Naive thymus-derived CD4-positive, alpha-beta T cell (primary cell): ENCODE results near the gene ADAM12. TPM values are rescaled to one million over a fixed set of nuclear protein-coding genes. Genes with fewer than 3 reads are reported as not detected.

ENCODE experiments used
- ATAC-seq: fragments of 150-1000 bp; cut with Tn5 transposase; 2 replicates; pipeline ENCODE4 v1.10.0; 2021; ENCODE audit warnings: mild to moderate bottlenecking, moderate library complexity
- CTCF ChIA-PET: fragments of 350-600 bp; sonication (Branson Sonifier 250); formaldehyde crosslinking; loops from one replicate; lab custom pipeline; 2021; ENCODE audit warnings: antibody characterized with exemption; lab: Charles Lee
- POLR2A ChIA-PET: fragments of 350-600 bp; sonication (Branson Sonifier 250); formaldehyde crosslinking; loops from one replicate; lab custom pipeline; 2021; ENCODE audit warnings: antibody characterized with exemption, inconsistent platforms; lab: Charles Lee
- DNase-seq, 9 donors: peaks; one replicate each; pipeline versions ENCODE4 v3.0.0 to v3.0.0-alpha.2; 2020 to 2022; ENCODE audit warnings: mixed read lengths in 1 of 9
- H3K27ac ChIP-seq: one replicate; pipeline ENCODE4 v1.7.0; 2013; ENCODE audit warnings: mild to moderate bottlenecking, low read depth, low read length, moderate library complexity
- H3K27me3 ChIP-seq, 2 donors: one replicate each; pipeline ENCODE4 v1.7.0; 2013; ENCODE audit warnings: low read length in 2 of 2, mild to moderate bottlenecking in 2 of 2, moderate library complexity in 2 of 2; ENCODE audit not compliant: control insufficient read depth in 2 of 2, insufficient read depth in 2 of 2
- H3K36me3 ChIP-seq, 3 experiments: 1 replicate in 2 of 3; 2 replicates in 1 of 3; pipeline ENCODE4 v1.7.0; 2013; ENCODE audit warnings: low read length in 3 of 3, mild to moderate bottlenecking in 3 of 3, moderate library complexity in 1 of 3; ENCODE audit not compliant: insufficient read depth in 3 of 3, control insufficient read depth in 2 of 3
- H3K4me1 ChIP-seq, 2 donors: one replicate each; pipeline ENCODE4 v1.7.0; 2013; ENCODE audit warnings: low read length in 2 of 2, mild to moderate bottlenecking in 2 of 2, moderate library complexity in 1 of 2; ENCODE audit not compliant: control insufficient read depth in 2 of 2, insufficient read depth in 2 of 2
- H3K4me3 ChIP-seq: 2 replicates; pipeline ENCODE4 v1.7.0; 2013; ENCODE audit warnings: mild to moderate bottlenecking, low read length
- H3K9me3 ChIP-seq, 3 experiments: 1 replicate in 2 of 3; 2 replicates in 1 of 3; pipeline ENCODE4 v1.7.0; 2013; ENCODE audit warnings: low read length in 3 of 3; ENCODE audit not compliant: control insufficient read depth in 2 of 3
- H3K27ac Mint-ChIP-seq, 9 donors: one replicate each; pipeline ENCODE4 v1.8.0; 2020 to 2022; ENCODE audit warnings: mixed read lengths in 9 of 9, mild to moderate bottlenecking in 8 of 9, moderate library complexity in 5 of 9, inconsistent platforms in 2 of 9
- H3K27me3 Mint-ChIP-seq, 5 donors: one replicate each; pipeline ENCODE4 v1.8.0; 2021 to 2022; ENCODE audit warnings: mixed read lengths in 5 of 5, mild to moderate bottlenecking in 1 of 5
- H3K36me3 Mint-ChIP-seq, 5 donors: one replicate each; pipeline ENCODE4 v1.8.0; 2020 to 2022; ENCODE audit warnings: mixed read lengths in 5 of 5, mild to moderate bottlenecking in 3 of 5, inconsistent platforms in 1 of 5
- H3K4me1 Mint-ChIP-seq, 7 donors: one replicate each; pipeline ENCODE4 v1.8.0; 2020 to 2022; ENCODE audit warnings: mixed read lengths in 7 of 7, mild to moderate bottlenecking in 3 of 7, inconsistent platforms in 1 of 7
- H3K4me3 Mint-ChIP-seq, 10 donors: one replicate each; pipeline ENCODE4 v1.8.0; 2020 to 2022; ENCODE audit warnings: mild to moderate bottlenecking in 10 of 10, mixed read lengths in 10 of 10, moderate library complexity in 6 of 10, inconsistent platforms in 2 of 10
- H3K9me3 Mint-ChIP-seq, 11 donors: one replicate each; pipeline ENCODE4 v1.8.0; 2020 to 2022; ENCODE audit warnings: mixed read lengths in 11 of 11, mild to moderate bottlenecking in 4 of 11, inconsistent platforms in 1 of 11, moderate library complexity in 1 of 11
- intact Hi-C, 2 donors: fragments of 100-400 bp; cut with micrococcal nuclease; formaldehyde crosslinking; loops; one replicate each; pipeline ENCODE4 v1.15.1; 2023
- polyA plus RNA-seq, 2 donors: library from polyadenylated mRNA; unstranded; fragments of 300-500 nt; fragmentation: Illumina TruSeq; gene quantifications; one replicate each; pipeline ENCODE4 v1.2.3, GENCODE V29; 2021
- total RNA-seq, 6 experiments: library from RNA in 5 of 6; stranded (reverse) in 5 of 6; gene quantifications; 1 replicate in 5 of 6; 2 replicates in 1 of 6; pipeline ENCODE4 v1.2.3 and lab custom pipeline; 2021 to 2026

Gene ADAM12
- total and polyA plus RNA-seq, 7 experiments from 2014 or later = 0.58 to 1.0 TPM; not detected in 5

DNA sequence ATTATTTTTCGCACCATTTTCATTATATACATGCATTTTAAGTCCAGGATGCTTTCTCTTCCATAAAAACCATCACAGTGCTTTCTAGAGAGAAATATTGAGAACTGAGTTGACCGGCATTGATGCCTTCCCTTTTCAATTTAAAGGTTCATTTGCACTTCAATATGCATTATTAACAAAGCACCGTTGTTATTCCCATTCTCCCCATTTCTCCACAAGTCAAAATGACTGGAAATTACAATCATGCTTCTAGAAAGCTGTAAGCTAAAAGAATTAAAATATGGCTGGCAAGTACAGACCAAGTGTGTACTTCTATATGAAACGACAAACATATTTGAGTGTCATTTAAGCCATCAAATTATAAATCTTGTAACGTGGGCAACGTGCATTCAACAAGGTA lies 272.4 kb downstream of the ADAM12 start:
- no peak overlapping the region for H3K27ac Mint-ChIP-seq
- no peak overlapping the region for H3K4me3 ChIP-seq
- no peak overlapping the region for H3K27ac ChIP-seq
- peaks cover 0 to 20% (median 5%) of the 10 kb centered on the region in 5 donors for H3K27me3 Mint-ChIP-seq
- H3K4me1 ChIP-seq = no peaks in the 10 kb centered on the region
- H3K4me3 Mint-ChIP-seq = no peak overlapping the region
- H3K36me3 Mint-ChIP-seq = peaks cover 0 to 4% (median 0%) of the 10 kb centered on the region in 5 donors
- ChIA-PET POLR2A (no interaction called here), CTCF (no interaction called here)
- H3K9me3 ChIP-seq = no peaks in the 10 kb centered on the region
- no peaks in the 10 kb centered on the region for H3K36me3 ChIP-seq
- ATAC-seq = no peak
- intact Hi-C loops = no loop called here
- peaks cover 0 to 8% (median 0%) of the 10 kb centered on the region in 11 donors for H3K9me3 Mint-ChIP-seq
- H3K27me3 ChIP-seq = no peaks in the 10 kb centered on the region
- no peak for DNase-seq
- H3K4me1 Mint-ChIP-seq = peaks cover 0 to 4% (median 0%) of the 10 kb centered on the region in 7 donors

DNA sequence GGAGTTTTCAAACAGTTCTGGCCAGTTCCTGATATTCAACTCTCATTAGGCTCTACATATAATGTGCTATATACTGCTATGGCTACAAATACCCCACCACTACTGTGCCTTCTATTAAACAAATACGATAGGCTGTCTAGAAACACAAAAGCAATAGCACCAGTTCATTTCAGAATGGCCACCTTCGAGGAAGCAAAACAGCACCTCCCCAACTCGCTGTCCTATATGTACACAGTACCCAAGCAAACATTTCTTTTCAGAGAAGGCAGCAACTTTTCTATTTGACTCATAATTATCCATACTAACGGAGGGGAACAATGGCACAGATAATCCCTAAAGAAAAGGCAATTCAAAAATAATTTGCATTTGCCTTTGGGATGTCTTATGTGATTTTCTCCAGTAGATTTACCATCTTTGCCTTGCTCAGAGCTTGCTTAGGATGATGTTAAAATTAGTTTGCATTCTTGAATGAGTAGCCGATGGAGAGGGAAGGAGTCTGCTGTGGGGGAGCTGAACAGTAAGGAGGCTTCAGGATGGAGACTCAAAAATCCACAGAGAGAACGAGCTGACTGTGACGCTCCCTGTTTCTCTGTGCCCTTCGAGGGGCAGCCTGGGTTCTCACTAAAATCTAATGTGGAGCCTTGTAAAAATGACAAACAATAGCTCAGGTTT lies 273.3 kb downstream of the ADAM12 start:
- H3K36me3 ChIP-seq = no peaks in the 10 kb centered on the region
- no peak overlapping the region for H3K27ac ChIP-seq
- ChIA-PET CTCF (no interaction called here), POLR2A (no interaction called here)
- intact Hi-C loops = no loop called here
- no peaks in the 10 kb centered on the region for H3K9me3 ChIP-seq
- H3K4me3 Mint-ChIP-seq = no peak overlapping the region
- DNase-seq (no peak), ATAC-seq (no peak)
- H3K27me3 ChIP-seq = no peaks in the 10 kb centered on the region
- peaks cover 0 to 4% (median 0%) of the 10 kb centered on the region in 5 donors for H3K36me3 Mint-ChIP-seq
- H3K27me3 Mint-ChIP-seq = peaks cover 0 to 21% (median 5%) of the 10 kb centered on the region in 5 donors
- no peak overlapping the region for H3K4me3 ChIP-seq
- peaks cover 0 to 4% (median 0%) of the 10 kb centered on the region in 7 donors for H3K4me1 Mint-ChIP-seq
- H3K4me1 ChIP-seq = no peaks in the 10 kb centered on the region
- H3K9me3 Mint-ChIP-seq = peaks cover 0 to 8% (median 0%) of the 10 kb centered on the region in 11 donors
- H3K27ac Mint-ChIP-seq = no peak overlapping the region

DNA sequence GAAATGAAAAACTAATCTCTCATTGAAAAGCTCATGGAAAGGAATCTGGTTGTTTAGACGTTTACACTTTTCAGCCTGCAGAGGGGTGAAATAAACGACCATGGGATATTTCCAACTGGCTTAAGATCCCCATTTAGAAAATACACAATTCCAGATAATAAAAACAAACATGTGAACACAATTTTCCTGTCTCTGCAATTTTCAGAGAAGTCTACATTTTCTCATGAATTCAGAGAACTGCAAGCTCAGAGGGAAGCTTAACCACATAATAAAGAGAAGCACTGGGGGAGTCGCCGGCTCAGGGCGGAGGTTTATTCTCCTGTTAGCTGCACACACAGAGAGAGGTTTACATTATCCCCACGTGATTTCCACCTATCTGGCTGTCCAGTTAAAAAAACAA lies 276.8 kb downstream of the ADAM12 start:
- no peak overlapping the region for H3K4me3 ChIP-seq
- H3K27me3 ChIP-seq = no peaks in the 10 kb centered on the region
- no peak for ATAC-seq
- POLR2A ChIA-PET = no interaction called here
- H3K9me3 ChIP-seq = no peaks in the 10 kb centered on the region
- Mint-ChIP-seq H3K27ac (no peak overlapping the region), H3K4me1 (peaks cover 0 to 4% (median 0%) of the 10 kb centered on the region in 7 donors), H3K9me3 (peaks cover 0 to 11% (median 0%) of the 10 kb centered on the region in 11 donors), H3K36me3 (peaks cover 0 to 4% (median 0%) of the 10 kb centered on the region in 5 donors), H3K27me3 (peaks cover 0 to 25% (median 16%) of the 10 kb centered on the region in 5 donors), H3K4me3 (no peak overlapping the region)
- H3K4me1 ChIP-seq = no peaks in the 10 kb centered on the region
- no peak for DNase-seq
- no peak overlapping the region for H3K27ac ChIP-seq
- no peaks in the 10 kb centered on the region for H3K36me3 ChIP-seq
- intact Hi-C loops = no loop called here
- CTCF ChIA-PET = no interaction called here

DNA sequence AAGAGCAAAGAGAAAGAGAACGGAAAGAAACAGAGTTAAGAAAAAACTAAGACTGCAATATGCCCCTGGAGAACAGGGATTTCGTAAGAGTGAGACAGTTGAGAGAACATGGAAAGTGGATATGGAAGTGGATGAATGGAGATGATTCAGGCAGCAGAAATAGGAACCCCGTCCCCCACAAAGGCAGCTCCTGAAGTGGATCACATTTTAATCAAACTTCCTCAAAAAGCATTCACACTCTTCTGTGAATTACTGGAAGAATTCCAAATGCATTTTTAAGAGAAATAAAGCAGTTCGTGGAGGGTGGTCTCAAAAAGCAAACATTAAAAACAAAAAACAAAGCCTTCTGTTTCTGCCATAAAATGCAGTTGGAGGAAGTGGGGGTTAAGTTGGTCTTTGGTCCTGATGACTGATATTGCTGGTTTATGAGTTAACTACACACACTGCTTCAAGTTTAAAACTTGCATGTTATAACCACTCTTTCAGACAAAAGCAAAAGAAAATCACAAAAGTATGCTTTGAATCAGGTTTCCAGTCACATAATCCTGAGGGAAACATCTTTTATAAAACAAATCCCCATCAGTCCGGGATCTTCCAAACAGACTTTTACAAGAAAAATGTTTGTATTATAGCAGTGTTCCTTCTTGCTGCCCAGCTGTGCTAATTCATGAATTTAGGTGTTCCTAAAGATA lies 277.6 kb downstream of the ADAM12 start:
- Histone ChIP-seq H3K9me3 (no peaks in the 10 kb centered on the region), H3K4me3 (no peak overlapping the region), H3K27ac (no peak overlapping the region), H3K36me3 (no peaks in the 10 kb centered on the region), H3K4me1 (no peaks in the 10 kb centered on the region), H3K27me3 (no peaks in the 10 kb centered on the region)
- intact Hi-C loops = no loop called here
- POLR2A ChIA-PET = no interaction called here
- CTCF ChIA-PET = no interaction called here
- Mint-ChIP-seq H3K36me3 (peaks cover 0 to 4% (median 0%) of the 10 kb centered on the region in 5 donors), H3K27me3 (peaks cover 0 to 25% (median 16%) of the 10 kb centered on the region in 5 donors), H3K4me1 (peaks cover 0 to 4% (median 0%) of the 10 kb centered on the region in 7 donors), H3K27ac (no peak overlapping the region), H3K4me3 (no peak overlapping the region), H3K9me3 (peaks cover 0 to 11% (median 0%) of the 10 kb centered on the region in 11 donors)
- no peak for ATAC-seq
- no peak for DNase-seq

DNA sequence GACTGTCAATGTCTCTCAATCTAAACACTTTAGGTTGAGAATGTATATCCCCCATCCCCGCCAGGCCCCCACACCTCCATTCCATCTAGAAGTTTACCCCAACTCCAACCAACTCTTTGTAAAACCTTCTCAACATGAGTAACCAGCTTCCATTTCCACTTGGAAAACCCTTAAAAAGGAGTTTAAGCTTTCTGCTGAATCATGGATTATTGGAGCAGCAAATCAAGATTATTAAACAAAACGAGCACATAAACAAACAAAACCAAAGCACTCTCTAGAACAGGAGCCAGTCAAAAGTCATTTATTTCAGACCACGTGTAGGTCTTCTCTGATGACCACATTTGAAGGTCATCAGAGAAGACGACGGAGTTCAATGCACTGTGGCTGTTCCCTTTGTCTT lies 278.4 kb downstream of the ADAM12 start:
- Mint-ChIP-seq H3K9me3 (peaks cover 0 to 11% (median 0%) of the 10 kb centered on the region in 11 donors), H3K27ac (no peak overlapping the region), H3K36me3 (peaks cover 0 to 4% (median 0%) of the 10 kb centered on the region in 5 donors), H3K27me3 (peaks cover 0 to 25% (median 16%) of the 10 kb centered on the region in 5 donors), H3K4me1 (peaks cover 0 to 4% (median 0%) of the 10 kb centered on the region in 7 donors), H3K4me3 (no peak overlapping the region)
- DNase-seq = no peak
- Histone ChIP-seq H3K4me3 (no peak overlapping the region), H3K27me3 (no peaks in the 10 kb centered on the region), H3K36me3 (no peaks in the 10 kb centered on the region), H3K9me3 (no peaks in the 10 kb centered on the region), H3K27ac (no peak overlapping the region), H3K4me1 (no peaks in the 10 kb centered on the region)
- POLR2A ChIA-PET = no interaction called here
- intact Hi-C loops = no loop called here
- ATAC-seq = no peak
- CTCF ChIA-PET = no interaction called here

DNA sequence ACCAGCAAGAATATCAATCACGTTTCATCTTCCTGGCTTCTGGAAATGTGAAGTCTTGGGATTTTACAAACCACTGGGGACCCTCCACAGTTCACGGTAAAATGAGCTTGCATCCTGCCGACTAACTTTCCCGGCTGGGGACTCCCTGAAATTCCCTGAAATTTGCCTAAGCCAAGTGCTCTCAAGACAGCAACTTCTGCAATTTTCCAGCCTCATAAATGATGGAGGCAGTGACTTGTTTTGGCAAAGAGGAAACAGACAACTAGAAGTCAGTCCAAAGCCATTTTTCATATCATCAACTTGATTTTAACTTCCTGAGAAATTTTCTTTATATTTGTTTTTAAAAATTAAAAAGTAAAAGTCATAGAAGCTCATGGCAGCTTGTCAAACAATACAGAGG lies 279.6 kb downstream of the ADAM12 start:
- H3K27ac Mint-ChIP-seq = no peak overlapping the region
- no peak overlapping the region for H3K4me3 Mint-ChIP-seq
- peaks cover 0 to 4% (median 0%) of the 10 kb centered on the region in 5 donors for H3K36me3 Mint-ChIP-seq
- ChIA-PET POLR2A (no interaction called here), CTCF (no interaction called here)
- ATAC-seq = no peak
- peaks cover 0 to 8% (median 0%) of the 10 kb centered on the region in 11 donors for H3K9me3 Mint-ChIP-seq
- Histone ChIP-seq H3K4me1 (no peaks in the 10 kb centered on the region), H3K27me3 (no peaks in the 10 kb centered on the region), H3K36me3 (no peaks in the 10 kb centered on the region), H3K4me3 (no peak overlapping the region), H3K9me3 (no peaks in the 10 kb centered on the region), H3K27ac (no peak overlapping the region)
- intact Hi-C loops = no loop called here
- H3K4me1 Mint-ChIP-seq = peaks cover 0 to 4% (median 0%) of the 10 kb centered on the region in 7 donors
- peaks cover 0 to 22% (median 14%) of the 10 kb centered on the region in 5 donors for H3K27me3 Mint-ChIP-seq
- no peak for DNase-seq
